Esophagus mucosa (tissue), 1 donor: ENCODE data around the gene NKG7. TPM values are rescaled to one million over a fixed set of nuclear protein-coding genes. Genes with fewer than 3 reads are reported as not detected.

Experiments used
- ATAC-seq: fragments of 200-7000 bp; cut with Tn5 transposase; one replicate; pipeline ENCODE4 v1.9.1; 2020
- total RNA-seq: library from RNA; stranded (reverse); gene quantifications from one replicate; pipeline ENCODE4 v1.2.4, GENCODE V29; 2023
- donor health status: DM: yes; HTN: yes; CAD: no.

NKG7 gene
- total RNA-seq, 1 donor from 2014 or later: not detected

- ATAC-seq: peak; percentile 15
Observed at GRCh38 chr19:51389143-51389542, 16.7 kb upstream of the NKG7 start.

GRCh38 chr19:51387924-51388389, 15.5 kb upstream of the NKG7 start, which contains the start of gene LIM2:
Gene LIM2 (minus strand): TSS chr19:51387974. CDS start chr19:51387443, 531 bp downstream.
- ATAC-seq: peak; percentile 21

DNA sequence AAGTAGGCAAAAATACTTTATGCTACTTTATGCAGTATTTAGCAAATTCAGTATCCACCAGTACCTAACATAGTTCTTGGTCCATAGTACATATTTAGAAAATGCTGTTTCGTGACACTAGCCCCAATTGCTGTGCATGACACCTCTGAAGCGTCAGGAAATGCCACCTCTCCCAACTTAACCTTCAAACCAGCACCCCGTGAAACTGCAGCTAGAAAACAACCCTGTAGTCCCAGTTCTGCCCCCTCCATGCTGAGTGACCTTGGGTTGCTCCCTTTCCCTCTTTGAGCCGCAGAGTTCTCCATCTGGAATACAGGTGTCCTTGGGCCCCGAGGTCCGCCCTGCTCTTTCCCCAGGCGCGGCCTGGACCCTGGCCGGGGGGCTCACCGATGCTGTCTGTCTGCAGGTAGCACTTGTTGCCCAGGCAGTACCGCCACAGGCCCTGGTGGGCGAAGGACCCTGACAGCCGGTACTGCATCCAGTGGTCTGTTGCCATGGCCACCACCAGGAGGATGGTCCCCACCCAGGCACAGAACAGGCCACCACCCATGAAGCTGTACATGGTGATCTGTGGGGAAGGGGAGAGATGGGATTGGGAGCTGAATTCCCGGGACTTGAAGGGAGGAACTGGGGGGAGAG, 14.5 kb upstream of the NKG7 start:
- ATAC-seq: no peak

GRCh38 chr19:51382004-51382403, 9.6 kb upstream of the NKG7 start:
- ATAC-seq: no peak

- ATAC-seq: peak; percentile 11
Observed at GRCh38 chr19:51380379-51380778, 7.9 kb upstream of the NKG7 start.

DNA sequence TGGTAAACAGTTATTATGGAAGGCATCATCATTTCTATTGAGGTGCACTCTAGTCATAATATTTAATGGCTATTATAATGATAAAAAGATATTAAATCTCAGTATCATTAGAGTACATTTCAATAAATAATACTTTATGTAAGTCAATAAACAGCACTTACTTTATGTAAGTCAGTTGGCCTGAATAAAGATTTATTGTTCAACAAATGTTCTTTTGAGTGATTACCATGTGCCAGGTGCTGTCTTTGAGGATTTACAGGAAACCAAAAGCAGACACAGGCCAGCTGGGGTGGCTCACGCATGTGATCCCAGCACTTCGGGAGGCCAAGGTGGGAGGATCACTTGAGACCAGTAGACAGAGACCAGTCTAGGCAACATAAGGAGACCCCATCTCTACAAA, 5.0 kb upstream of the NKG7 start:
- no peak for ATAC-seq

DNA sequence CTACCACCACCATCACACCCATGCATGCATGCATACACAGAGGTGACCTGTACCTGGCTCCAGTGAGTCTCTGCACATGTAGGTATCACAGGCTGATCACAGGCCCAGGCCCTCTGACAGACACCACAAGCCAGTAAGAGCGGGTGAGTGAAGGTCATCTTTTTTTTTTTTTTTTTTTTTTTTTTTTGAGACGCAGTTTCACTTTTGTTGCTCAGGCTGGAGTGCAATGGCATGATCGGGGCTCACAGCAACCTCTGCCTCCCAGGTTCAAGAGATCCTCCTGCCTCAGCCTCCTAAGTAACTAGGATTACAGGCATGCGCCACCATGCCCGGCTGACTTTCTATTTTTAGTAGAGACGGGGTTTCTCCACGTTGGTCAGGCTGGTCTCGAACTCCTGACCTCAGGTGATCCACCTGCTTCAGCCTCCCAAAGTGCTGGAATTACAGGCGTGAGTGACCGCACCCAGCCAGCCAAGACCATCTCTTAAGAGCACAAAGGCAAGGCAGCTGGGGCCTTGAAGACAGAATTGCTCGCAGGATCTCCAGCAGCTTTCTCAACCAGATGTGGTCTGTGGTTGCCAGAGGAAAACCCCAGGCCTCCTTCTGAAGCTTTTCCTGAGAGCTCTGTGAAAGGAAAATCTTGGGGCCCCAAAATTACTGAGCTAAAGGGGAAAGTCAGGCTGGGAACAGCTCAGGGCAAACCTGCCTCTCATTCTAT, 3.2 kb upstream of the NKG7 start:
- ATAC-seq: no peak

DNA sequence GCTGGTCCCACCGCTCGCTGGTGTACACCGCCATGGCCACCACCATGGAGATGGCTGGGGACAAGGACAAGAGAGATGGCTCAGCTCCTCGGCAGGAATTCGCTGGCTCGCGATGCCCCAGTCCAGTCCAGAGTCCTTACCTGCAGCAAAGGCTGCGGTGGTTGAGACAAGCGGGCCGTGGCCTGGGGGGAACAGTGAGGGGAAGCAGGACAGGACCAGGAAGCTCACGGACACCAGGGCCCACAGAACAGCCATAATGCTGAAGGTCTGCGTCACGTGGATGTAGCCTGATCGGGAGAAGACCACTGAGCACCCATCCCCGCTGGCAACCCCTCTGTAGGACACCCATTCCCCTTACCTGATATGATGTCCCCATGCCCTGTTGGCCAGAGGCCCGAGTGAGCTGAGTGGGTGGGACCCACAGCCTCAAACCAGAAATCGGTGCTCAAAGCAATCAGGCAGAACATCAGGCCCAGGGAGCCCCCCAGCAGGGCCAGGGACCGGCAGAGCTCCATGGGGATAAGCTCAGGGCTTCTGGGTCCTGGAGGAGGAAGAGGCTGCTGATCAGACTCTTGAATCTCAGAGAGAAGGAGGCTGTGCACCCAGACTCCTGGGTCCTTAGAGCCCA, 319 bp downstream of the NKG7 start:
- no peak for ATAC-seq

- ATAC-seq: no peak
Observed at GRCh38 chr19:51371186-51371690, 1.2 kb downstream of the NKG7 start.

DNA sequence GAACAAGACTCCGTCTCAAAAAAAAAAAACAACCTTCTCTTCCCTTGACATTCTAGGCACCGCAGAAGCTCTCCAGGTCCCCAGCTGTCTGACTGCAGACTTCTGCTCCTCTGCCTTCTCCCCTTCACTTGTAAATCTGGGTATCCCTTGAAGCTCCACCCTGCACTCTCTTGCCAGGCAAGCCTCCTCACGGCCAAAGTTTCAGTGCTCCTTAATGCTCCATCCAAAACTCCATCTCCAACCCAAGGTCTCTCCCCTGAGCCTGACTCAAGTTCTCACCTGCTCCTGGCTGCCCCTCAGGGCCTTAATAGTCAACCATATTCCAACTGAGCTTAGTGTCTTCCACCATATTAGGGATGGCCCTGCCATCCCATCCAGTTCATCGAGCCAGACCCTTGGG, 2.2 kb downstream of the NKG7 start:
- ATAC-seq: no peak

DNA sequence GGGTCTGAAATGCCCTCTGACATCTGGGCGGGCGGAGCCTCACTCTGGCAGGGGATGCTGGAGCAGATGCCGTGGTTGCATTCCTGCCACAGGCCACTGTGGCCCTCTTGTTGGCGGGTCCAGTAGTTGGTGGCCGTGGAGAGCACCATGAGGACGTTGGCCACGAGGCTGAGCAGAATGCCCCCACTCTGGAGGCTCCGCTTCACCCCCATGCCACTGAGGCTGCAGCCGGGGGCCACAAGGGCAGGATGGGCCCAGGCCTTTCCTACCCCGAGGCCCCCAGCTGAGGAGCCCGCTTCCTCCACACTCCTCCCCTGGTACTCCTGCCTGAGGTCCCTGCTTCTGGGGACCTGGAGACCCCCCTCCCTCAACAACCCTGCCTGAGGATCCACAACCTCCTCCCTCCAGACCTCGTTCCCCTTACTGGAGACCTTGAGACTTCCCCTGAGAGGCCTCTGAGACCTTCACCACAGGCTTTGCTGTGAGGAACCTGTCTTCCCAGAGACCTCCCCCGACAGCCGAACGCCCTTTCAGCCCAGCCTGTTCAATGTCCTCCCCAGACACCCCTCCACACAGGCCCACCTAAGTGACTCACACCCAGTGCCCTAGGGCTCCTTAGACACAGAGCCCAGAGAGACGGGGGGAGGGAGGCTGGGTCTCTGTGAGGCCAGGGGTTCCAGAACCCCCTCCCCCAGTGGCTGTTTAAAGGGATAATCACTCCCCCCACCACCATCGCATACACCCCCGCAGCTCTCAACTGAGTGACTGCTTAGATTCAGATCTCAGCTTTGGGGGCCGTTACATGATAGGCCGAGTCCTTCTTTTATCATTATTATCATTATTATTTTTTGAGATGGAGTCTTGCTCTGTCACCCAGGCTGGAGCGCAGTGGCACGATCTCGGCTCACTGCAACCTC, 3.8 kb downstream of the NKG7 start, which contains the start of gene CLDND2:
TSS of gene CLDND2 (minus strand) at position 638 of the 917 bp plus-strand sequence. CDS start at position 212, 426 bp downstream.
- ATAC-seq: no peak

DNA sequence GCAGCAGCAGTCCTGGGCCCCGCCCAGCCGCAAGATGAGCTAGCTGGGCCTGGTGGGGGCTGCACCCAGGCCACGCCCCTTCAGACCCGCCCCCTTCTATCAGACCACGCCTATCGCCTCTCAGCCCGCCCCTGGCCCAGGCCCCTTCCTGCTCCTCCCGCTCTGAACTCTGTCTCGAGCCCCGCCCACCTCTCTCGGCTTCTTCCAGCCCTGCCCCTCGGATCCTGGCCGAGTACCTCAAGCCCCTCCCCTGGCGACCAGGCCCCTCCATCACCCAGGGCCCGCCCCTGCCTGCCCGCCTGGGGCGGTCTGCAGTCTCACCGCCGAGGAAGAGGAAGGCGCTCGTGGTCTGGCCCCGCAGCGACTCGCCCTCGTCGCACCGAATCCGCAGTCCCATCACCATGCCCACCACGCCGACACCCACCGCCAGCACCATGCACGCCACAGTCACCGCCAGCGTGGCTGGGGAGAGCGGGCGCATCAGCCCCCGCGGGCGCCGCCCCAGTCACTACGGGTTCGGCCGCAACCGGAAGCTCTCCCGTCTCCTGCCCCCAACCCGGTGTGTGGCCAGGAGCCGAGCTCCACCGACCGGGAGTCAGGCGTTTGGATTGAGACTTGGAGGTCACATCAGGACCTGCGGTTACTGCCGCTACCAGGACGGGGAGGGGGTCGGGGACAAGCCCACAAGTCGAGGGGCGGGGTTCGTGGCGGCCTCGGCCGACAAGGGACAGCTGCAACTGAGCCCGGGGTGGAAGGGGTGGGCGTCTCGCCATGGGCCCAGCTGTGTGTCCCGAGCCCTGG, 4.7 kb downstream of the NKG7 start:
- peak; percentile 93 for ATAC-seq

DNA sequence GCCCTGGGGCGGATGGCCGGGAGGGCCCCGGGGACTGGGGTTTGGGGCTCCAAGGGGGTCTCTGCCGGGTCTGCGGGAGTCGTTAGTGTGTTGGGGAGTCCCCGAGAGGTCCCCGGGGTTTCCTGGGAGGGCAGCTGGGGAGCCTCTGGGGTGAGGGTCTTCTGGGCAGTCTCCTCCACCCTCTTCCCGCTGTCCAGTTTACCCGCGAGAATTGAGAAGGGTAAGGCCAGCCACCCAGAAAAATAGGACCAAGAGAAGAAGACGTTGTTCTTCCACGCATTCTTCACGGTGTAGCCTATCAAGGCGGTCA, 5.2 kb downstream of the NKG7 start:
- ATAC-seq: no peak

DNA sequence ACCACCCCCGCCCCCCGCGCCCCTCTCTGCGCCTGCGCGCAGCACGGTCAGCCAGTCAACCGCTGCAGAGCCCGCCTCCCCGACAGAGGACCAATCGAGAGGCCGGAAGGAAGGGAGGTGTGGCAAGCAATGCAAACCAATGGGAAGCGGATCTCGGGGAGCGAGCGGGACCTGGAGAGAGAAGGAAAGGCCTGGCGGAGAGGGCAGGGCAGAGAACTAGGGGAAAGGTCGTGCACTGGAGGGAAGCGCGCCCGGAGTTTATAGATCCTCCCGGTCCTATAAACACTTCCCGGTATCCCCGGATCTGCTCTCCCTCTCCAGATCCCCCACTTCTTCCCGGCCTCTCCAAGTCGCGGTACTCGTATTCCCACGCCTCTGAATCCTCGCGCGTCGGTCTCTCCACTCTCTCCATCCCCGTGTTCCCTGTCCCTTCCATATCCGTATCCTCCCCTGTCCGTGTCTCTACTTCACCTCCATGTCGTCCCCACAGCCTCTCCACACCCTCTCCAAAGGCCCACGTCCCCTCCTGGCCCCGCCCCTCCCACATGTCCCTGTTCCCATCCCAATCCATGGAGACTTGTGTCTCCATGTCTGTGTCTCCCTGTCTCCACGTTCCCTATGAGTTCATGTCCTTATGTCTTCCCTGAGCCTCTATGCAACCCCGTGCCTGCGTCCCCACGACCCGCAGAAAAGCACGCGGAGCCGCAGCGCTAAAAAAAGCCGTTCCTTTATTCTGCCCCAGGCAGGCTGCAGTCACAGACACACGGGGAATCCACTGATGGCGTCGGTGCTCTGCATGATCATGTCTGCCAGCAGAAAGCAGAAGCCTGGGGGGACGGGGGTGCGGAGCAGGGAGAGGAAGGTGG, 5.8 kb downstream of the NKG7 start:
- peak; percentile 79 for ATAC-seq

DNA sequence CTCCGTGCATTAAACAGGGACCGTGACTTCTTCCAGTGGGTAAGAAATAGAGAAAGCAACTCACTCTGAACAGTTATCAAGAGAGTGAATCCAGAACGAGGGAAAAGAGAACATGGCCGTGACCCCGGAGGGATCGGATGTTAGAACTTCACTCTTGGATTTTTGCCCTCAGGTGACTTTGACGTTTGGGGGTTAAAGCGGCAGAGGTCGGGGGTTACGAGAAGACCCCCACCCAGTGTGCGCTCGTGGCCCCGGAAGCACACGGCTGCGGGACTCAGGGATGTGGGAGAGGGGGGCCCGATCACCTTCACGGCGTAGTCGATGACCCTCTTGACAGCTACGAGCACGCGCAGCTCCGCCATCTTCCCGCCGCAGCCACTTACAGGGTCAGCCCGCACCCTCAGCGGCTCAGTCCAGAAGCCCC, 6.5 kb downstream of the NKG7 start, which contains the start of gene ETFB:
TSS of gene ETFB (minus strand) at position 424 of the 424 bp plus-strand sequence. CDS start at position 362, 62 bp downstream.
- ATAC-seq: no peak

DNA sequence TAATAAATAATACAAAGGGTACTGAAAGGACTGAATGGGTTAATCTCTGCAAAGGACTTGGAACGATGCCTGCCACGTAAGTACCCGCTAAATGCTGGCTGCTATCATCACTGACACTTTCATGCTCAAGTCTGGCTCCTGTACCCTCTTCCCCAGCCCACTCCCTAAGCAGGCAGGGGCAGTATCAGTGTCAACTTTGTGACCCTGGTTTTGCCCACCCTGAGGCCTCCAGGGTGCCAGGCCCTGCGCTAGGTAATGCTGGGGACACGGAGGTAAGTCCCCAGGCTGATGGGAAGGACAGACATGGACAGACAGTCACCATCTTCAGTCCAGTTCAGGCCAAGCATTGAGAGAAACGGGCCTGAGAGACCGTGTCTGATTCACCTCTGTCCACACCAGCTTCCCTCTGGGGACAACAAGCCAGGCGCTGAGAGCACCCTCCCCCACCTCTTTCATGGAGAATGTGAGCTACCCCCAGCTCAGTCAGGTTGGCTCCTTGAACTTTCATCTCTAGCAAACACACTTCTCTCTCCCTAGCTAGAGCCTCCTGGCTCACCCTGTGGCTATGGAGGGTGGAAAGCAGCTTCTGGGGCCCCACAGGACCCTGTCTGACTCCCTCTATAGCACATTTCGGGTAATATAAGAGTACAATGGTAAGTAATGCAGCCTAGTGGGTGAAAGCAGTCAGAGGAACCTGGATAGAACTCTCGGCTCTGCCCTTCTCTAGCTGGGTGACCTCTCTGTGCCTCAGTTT, 7.1 kb downstream of the NKG7 start:
- ATAC-seq: no peak

- peak; percentile 7 for ATAC-seq
Observed at GRCh38 chr19:51364200-51365106, 8.0 kb downstream of the NKG7 start.

GRCh38 chr19:51361239-51361638, 11.2 kb downstream of the NKG7 start:
- ATAC-seq: no peak
